ENCODE results near the gene FKBP1C. TPM values are rescaled to one million over a fixed set of nuclear protein-coding genes. Genes with fewer than 3 reads are reported as not detected.

Gene FKBP1C
- total and polyA plus RNA-seq, 2 of the 4 experiments (the other 2 are of a cell fraction) = 0.72 to 3.1 TPM

DNA sequence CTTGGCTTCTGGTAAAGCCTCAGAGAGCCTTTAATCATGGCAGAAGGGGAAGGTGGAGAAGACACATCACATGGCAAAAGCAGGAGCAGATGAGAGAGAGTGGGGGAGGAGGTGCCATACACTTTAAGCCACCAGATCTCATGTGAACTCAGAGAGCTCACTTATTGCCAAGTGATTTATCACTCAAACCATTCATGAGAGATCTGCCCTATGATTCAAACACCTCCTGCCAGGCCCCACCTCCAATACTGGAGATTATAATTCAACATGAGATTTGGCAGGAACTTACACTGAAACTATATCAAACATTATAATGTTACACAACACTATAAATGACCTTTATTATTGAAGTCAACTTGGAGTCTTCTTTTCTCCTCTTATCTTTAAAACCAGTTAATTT lies 47.9 kb downstream of the FKBP1C start:
- Histone ChIP-seq H2AK5ac (ENCODE audit: low read depth, low read length) (no peak overlapping the region), H2BK5ac (ENCODE audit: low read depth, low read length, poor library complexity, severe bottlenecking) (no peak overlapping the region), H2BK20ac (ENCODE audit: low read depth, low read length) (no peak overlapping the region), H4K8ac (ENCODE audit: low read depth in 2 of 2, low read length in 2 of 2) (no peak overlapping the region), H3K27me3 (ENCODE audit: control insufficient read depth, insufficient read depth, low read length) (no peaks in the 10 kb centered on the region), H3K56ac (ENCODE audit: extremely low read depth, insufficient read depth, low read length) (no peak overlapping the region), H3K4ac (ENCODE audit: low read depth, low read length) (no peak overlapping the region), H3K23ac (ENCODE audit: low read depth, low read length) (no peak overlapping the region), H3K36me3 (ENCODE audit: control insufficient read depth, insufficient read depth, low read length) (no peaks in the 10 kb centered on the region), H2BK120ac (ENCODE audit: low read depth, low read length) (no peak overlapping the region), H3K14ac (replicated peaks; ENCODE audit: low read depth, low read length) (no peak overlapping the region), H3K4me1 (ENCODE audit: control insufficient read depth, insufficient read depth, low read length) (no peaks in the 10 kb centered on the region), H2AK9ac (replicated peaks; ENCODE audit: low read depth, low read length, poor library complexity) (no peak overlapping the region), H3K9me3 (ENCODE audit: control insufficient read depth, insufficient read depth, low read length) (no peaks in the 10 kb centered on the region), H3K27ac (ENCODE audit: insufficient read depth, low read length) (no peak overlapping the region), H3K9ac (ENCODE audit: low read depth, low read length) (no peak overlapping the region), H3K4me3 (ENCODE audit: insufficient read depth, low read depth, low read length) (no peak overlapping the region), H3K79me1 (ENCODE audit: low read depth in 1 of 2, low read length in 2 of 2) (no peaks in the 10 kb centered on the region), H4K5ac (ENCODE audit: low read depth, low read length) (no peak overlapping the region), H3K18ac (ENCODE audit: low read depth, low read length) (no peak overlapping the region), H4K91ac (ENCODE audit: insufficient read depth, low read depth, low read length) (no peak overlapping the region), H2BK15ac (ENCODE audit: low read depth, low read length) (no peak overlapping the region), H4K20me1 (ENCODE audit: insufficient read depth, low read length) (no peaks in the 10 kb centered on the region), H2AFZ (replicated peaks; ENCODE audit: low read length, poor library complexity) (no peak overlapping the region), H3K9me1 (ENCODE audit: insufficient read depth, low read length) (no peaks in the 10 kb centered on the region), H3K4me2 (ENCODE audit: low read depth, low read length) (no peak overlapping the region)
- CTCF ChIA-PET = no interaction called here
- DNase-seq (no peak), ATAC-seq (ENCODE audit: low read depth) (no peak)
- BruUV-seq (replicated peaks) = no TSS peak
- intact Hi-C loops (cut with micrococcal nuclease) (no loop called here), dilution Hi-C loops (cut with HindIII; ENCODE audit: low sequenced_read_pairs, unreplicated experiment) (no loop called here), in situ Hi-C loops (cut with MboI; ENCODE audit: low sequenced_read_pairs) (no loop called here)
- POLR2A ChIA-PET (ENCODE audit: unreplicated experiment) = no interaction called here
- TF ChIP-seq, protein P1, sequence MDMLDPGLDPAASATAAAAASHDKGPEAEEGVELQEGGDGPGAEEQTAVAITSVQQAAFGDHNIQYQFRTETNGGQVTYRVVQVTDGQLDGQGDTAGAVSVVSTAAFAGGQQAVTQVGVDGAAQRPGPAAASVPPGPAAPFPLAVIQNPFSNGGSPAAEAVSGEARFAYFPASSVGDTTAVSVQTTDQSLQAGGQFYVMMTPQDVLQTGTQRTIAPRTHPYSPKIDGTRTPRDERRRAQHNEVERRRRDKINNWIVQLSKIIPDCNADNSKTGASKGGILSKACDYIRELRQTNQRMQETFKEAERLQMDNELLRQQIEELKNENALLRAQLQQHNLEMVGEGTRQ (IDR thresholded peaks at IDR 0.05; ENCODE audit: low read depth, low read length) = no peak
- no peak for TF ChIP-seq CHD1 (IDR thresholded peaks at IDR 0.05; ENCODE audit: low read depth, low read length)
- no peak for TF ChIP-seq NFE2L2 (IDR thresholded peaks at IDR 0.05; ENCODE audit: low read depth, low read length)
- TF ChIP-seq, protein P2, sequence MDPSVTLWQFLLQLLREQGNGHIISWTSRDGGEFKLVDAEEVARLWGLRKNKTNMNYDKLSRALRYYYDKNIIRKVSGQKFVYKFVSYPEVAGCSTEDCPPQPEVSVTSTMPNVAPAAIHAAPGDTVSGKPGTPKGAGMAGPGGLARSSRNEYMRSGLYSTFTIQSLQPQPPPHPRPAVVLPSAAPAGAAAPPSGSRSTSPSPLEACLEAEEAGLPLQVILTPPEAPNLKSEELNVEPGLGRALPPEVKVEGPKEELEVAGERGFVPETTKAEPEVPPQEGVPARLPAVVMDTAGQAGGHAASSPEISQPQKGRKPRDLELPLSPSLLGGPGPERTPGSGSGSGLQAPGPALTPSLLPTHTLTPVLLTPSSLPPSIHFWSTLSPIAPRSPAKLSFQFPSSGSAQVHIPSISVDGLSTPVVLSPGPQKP (IDR thresholded peaks at IDR 0.05; ENCODE audit: borderline replicate concordance, low read depth, low read length) = no peak
- TF ChIP-seq SMC3 (IDR thresholded peaks at IDR 0.05; ENCODE audit: low read depth, low read length) = no peak
- no peak for TF ChIP-seq CTCF (conservative IDR thresholded peaks at IDR 0.05; ENCODE audit: low read depth, low read length)
